ENCODE results near the gene EIF2S1. TPM values are rescaled to one million over a fixed set of nuclear protein-coding genes. Genes with fewer than 3 reads are reported as not detected.

EIF2S1 gene
- total RNA-seq: 168 and 179 TPM in 2 replicates

DNA sequence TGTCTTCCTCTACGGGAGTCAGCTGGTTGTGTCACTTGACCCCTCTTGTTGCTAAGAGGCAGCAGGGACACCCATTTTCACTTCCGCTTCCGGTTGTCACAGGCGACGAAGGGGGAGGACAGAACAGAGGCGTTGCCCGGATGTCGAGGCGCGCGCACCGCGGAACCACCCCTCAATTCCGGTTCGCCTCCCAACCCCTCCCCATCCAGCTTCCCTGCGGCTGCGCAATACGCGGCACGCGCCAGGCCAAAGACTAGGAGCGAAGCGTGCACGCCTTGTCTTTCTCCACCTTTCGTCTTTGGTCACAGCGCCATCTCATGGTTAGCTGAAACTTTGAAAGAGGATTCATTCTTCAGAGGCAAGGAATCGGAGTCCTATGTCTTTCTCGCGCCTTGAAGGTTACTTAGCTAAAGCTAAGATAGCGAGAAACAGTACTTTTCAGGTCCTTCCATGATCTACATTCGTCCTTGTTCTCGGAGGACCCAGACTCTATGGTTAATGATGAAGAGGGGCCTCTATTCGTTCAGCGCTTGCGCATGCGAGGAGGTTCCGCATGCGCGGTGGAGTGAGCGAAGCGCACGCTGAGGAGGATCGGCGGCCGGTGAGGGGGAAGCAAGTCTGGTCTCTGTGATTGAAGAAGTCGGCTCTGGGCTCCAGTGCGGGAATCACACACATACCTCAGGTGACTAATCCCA lies at the start of gene EIF2S1, which contains the start of gene ATP6V1D:
Gene EIF2S1 (plus strand): TSS at position 554 of the 695 bp plus-strand sequence. CDS start 4,440 bp downstream, outside the sequence.
Gene ATP6V1D (minus strand): TSS at position 30 of the 695 bp plus-strand sequence. CDS start 106 bp downstream, outside the sequence.

DNA sequence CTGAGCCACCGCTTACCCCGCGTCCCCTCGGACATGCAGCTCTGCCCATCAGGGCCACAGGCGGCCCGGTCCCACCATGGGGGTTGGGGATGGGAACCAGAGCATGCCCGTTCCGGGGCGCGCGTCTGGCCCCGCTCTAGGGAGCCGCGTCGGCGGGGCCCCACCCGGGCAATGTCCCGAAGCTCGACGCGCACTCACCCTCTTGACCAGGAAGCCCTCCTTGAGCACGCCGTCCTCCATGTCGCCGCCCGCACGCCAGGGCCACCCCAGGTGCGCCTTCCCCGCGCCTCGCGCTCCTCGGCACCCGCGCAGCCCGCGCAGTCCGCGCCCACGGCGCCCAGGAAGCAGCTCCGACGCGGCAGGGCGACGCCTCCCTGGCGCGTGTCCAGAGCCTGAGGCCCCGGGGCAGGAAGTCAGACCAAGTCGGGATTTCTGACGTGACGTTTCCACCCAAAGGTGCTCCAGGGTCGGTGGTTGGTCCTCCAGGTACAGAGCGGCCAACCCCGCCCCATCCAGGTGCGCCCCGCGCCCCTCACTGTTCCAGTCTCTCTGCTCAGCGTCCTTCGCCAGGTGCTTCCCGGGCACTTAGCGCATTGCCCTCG lies 51.8 kb downstream of the EIF2S1 start, which contains the start of gene PLEK2:
Gene PLEK2 (minus strand): TSS at position 346 of the 602 bp plus-strand sequence. CDS start 106 bp downstream, at position 240.

Small RNA genes within 50 kb of the gene (small RNA-seq; reads per million reads assigned to genes)
- not detected for gene RF00019

Other genes with a start within 250 kb of the EIF2S1 start
- gene GARIN2, start 170.9 kb upstream of the EIF2S1 start, total RNA-seq: under 0.01 TPM in 1 of 2 replicates, not detected in the other
- gene PALS1, start 118.9 kb upstream of the EIF2S1 start, total RNA-seq: 13.2 and 14.3 TPM in 2 replicates
- 70.4 and 83.0 TPM in 2 replicates for gene ATP6V1D, start 524 bp upstream of the EIF2S1 start, total RNA-seq
- 1.8 and 15.1 TPM in 2 replicates for gene PLEK2, start 51.8 kb downstream of the EIF2S1 start, total RNA-seq
- gene TMEM229B, start 128.4 kb downstream of the EIF2S1 start, total RNA-seq: 0.20 and 0.37 TPM in 2 replicates
- 0.37 and 0.98 TPM in 2 replicates for gene PLEKHH1, start 173.0 kb downstream of the EIF2S1 start, total RNA-seq
- gene PIGH, start 239.9 kb downstream of the EIF2S1 start, total RNA-seq: 14.7 and 18.4 TPM in 2 replicates

All from subcutaneous preadipocyte (primary cell).